H9 (cell line): ENCODE results near the gene MCRIP1. TPM values are rescaled to one million over a fixed set of nuclear protein-coding genes. Genes with fewer than 3 reads are reported as not detected.

Source experiments
- DNase-seq: peaks from one replicate; pipeline ENCODE4 v3.0.0-alpha.2; 2017
- H2AFZ ChIP-seq: one replicate; pipeline ENCODE4 v1.6.1; 2013; ENCODE audit warnings: mild to moderate bottlenecking, low read length, control low read depth, moderate library complexity
- H2AK5ac ChIP-seq: 2 replicates; pipeline ENCODE4 v1.6.1; 2013; ENCODE audit warnings: low read length, control low read depth, mixed read lengths; ENCODE audit not compliant: insufficient read length
- H2BK120ac ChIP-seq: one replicate; pipeline ENCODE4 v1.6.1; 2013; ENCODE audit warnings: low read depth, mild to moderate bottlenecking, low read length, control low read depth, inconsistent platforms; ENCODE audit not compliant: poor library complexity, severe bottlenecking
- H2BK12ac ChIP-seq: 2 replicates; pipeline ENCODE4 v1.6.1; 2013; ENCODE audit warnings: low read length, control low read depth, mixed read lengths, low read depth; ENCODE audit not compliant: insufficient read length
- H2BK15ac ChIP-seq: 2 replicates; pipeline ENCODE4 v1.6.1; 2013; ENCODE audit warnings: low read depth, low read length, control low read depth
- H2BK20ac ChIP-seq: one replicate; pipeline ENCODE4 v1.6.1; 2013; ENCODE audit warnings: low read depth, mild to moderate bottlenecking, low read length, control low read depth, inconsistent platforms; ENCODE audit not compliant: poor library complexity, severe bottlenecking
- H2BK5ac ChIP-seq: 2 replicates; pipeline ENCODE4 v1.6.1; 2013; ENCODE audit warnings: low read length, control low read depth, mixed read lengths; ENCODE audit not compliant: insufficient read length
- H3K14ac ChIP-seq: 2 replicates; pipeline ENCODE4 v1.6.1; 2013; ENCODE audit warnings: low read length, control low read depth; ENCODE audit not compliant: insufficient read depth
- H3K18ac ChIP-seq: 2 replicates; pipeline ENCODE4 v1.6.1; 2013; ENCODE audit warnings: low read depth, mild to moderate bottlenecking, mixed read lengths, low read length, control low read depth; ENCODE audit not compliant: insufficient read length
- H3K23ac ChIP-seq: 2 replicates; pipeline ENCODE4 v1.6.1; 2013; ENCODE audit warnings: low read length, control low read depth, mixed read lengths, low read depth; ENCODE audit not compliant: insufficient read length
- H3K23me2 ChIP-seq: 2 replicates; pipeline ENCODE4 v1.6.1; 2013; ENCODE audit warnings: low read depth, mild to moderate bottlenecking, mixed read lengths, low read length, control low read depth; ENCODE audit not compliant: insufficient read length, poor library complexity, severe bottlenecking
- H3K27ac ChIP-seq: 2 replicates; pipeline ENCODE4 v1.5.1; 2013; ENCODE audit warnings: low read length, control low read depth, mixed read lengths, low read depth; ENCODE audit not compliant: insufficient read length
- H3K27me3 ChIP-seq: 2 replicates; pipeline ENCODE4 v1.6.1; 2013; ENCODE audit warnings: low read length, control low read depth, inconsistent platforms; ENCODE audit not compliant: insufficient read depth
- H3K4ac ChIP-seq: 2 replicates; pipeline ENCODE4 v1.6.1; 2013; ENCODE audit warnings: low read depth, mild to moderate bottlenecking, control low read depth, inconsistent platforms, low read length, moderate library complexity
- H3K4me1 ChIP-seq: 2 replicates; pipeline ENCODE4 v1.6.1; 2013; ENCODE audit warnings: low read length, control low read depth, inconsistent platforms; ENCODE audit not compliant: insufficient read depth
- H3K4me2 ChIP-seq: 2 replicates; pipeline ENCODE4 v1.6.1; 2013; ENCODE audit warnings: low read length, control low read depth, mixed read lengths; ENCODE audit not compliant: insufficient read length, insufficient read depth
- H3K56ac ChIP-seq: 2 replicates; pipeline ENCODE4 v1.6.1; 2013; ENCODE audit warnings: low read depth, mild to moderate bottlenecking, mixed read lengths, low read length, control low read depth; ENCODE audit not compliant: insufficient read length
- H3K79me1 ChIP-seq: 2 replicates; pipeline ENCODE4 v1.6.1; 2013; ENCODE audit warnings: low read depth, mild to moderate bottlenecking, moderate library complexity, low read length, control low read depth, inconsistent platforms; ENCODE audit not compliant: insufficient read depth, poor library complexity, severe bottlenecking
- H3K79me2 ChIP-seq: 2 replicates; pipeline ENCODE4 v1.6.1; 2013; ENCODE audit warnings: low read length, control low read depth, inconsistent platforms; ENCODE audit not compliant: insufficient read depth
- H3K9ac ChIP-seq: 2 replicates; pipeline ENCODE4 v1.6.1; 2013; ENCODE audit warnings: low read length, control low read depth, mixed read lengths; ENCODE audit not compliant: insufficient read length; ENCODE audit errors: extremely low read depth
- H3K9me3 ChIP-seq: one replicate; pipeline ENCODE4 v1.6.1; 2013; ENCODE audit warnings: low read depth, low read length, inconsistent platforms; ENCODE audit not compliant: control insufficient read depth
- H3T11ph ChIP-seq: one replicate; pipeline ENCODE4 v1.6.1; 2013; ENCODE audit warnings: mild to moderate bottlenecking, low read length, control low read depth, inconsistent platforms
- H4K20me1 ChIP-seq: one replicate; pipeline ENCODE4 v1.6.1; 2013; ENCODE audit not compliant: control insufficient read depth, insufficient read length, insufficient read depth
- H4K5ac ChIP-seq: 2 replicates; pipeline ENCODE4 v1.6.1; 2013; ENCODE audit warnings: low read depth, mild to moderate bottlenecking, mixed read lengths, low read length, control low read depth; ENCODE audit not compliant: insufficient read length
- H4K8ac ChIP-seq: replicated peaks from 2 replicates; pipeline ENCODE4 v1.6.1; 2013; ENCODE audit warnings: low read length, control low read depth, mixed read lengths, low read depth; ENCODE audit not compliant: insufficient read length
- H4K91ac ChIP-seq: 2 replicates; pipeline ENCODE4 v1.6.1; 2013; ENCODE audit warnings: low read depth, mild to moderate bottlenecking, moderate library complexity, mixed read lengths, low read length, control low read depth; ENCODE audit not compliant: insufficient read length
- H3K27ac Mint-ChIP-seq, 3 experiments: 2 replicates in 2 of 3; 3 replicates in 1 of 3; pipeline ENCODE4 v1.8.0; 2020 to 2021; ENCODE audit warnings: mixed read lengths in 3 of 3, mild to moderate bottlenecking in 1 of 3, moderate library complexity in 1 of 3
- H3K27me3 Mint-ChIP-seq: 2 replicates; pipeline ENCODE4 v1.8.0; 2021; ENCODE audit warnings: low read depth, mild to moderate bottlenecking, moderate library complexity, mixed read lengths
- H3K36me3 Mint-ChIP-seq, 3 experiments: 2 replicates in 2 of 3; 3 replicates in 1 of 3; pipeline ENCODE4 v1.8.0; 2020 to 2021; ENCODE audit warnings: low read depth in 3 of 3, mixed read lengths in 3 of 3; ENCODE audit not compliant: insufficient read depth in 1 of 3
- H3K4me1 Mint-ChIP-seq, 2 experiments: 2 replicates each; pipeline ENCODE4 v1.8.0; 2020; ENCODE audit warnings: mixed read lengths in 2 of 2
- H3K4me3 Mint-ChIP-seq, 2 experiments: 2 replicates in 1 of 2; 3 replicates in 1 of 2; pipeline ENCODE4 v1.8.0; 2020 to 2021; ENCODE audit warnings: mild to moderate bottlenecking in 2 of 2, mixed read lengths in 2 of 2, moderate library complexity in 1 of 2
- H3K9me3 Mint-ChIP-seq, 2 experiments: 2 replicates in 1 of 2; 3 replicates in 1 of 2; pipeline ENCODE4 v1.8.0; 2020; ENCODE audit warnings: mild to moderate bottlenecking in 2 of 2, mixed read lengths in 2 of 2, moderate library complexity in 1 of 2
- WGBS: extraction: QIAGEN DNeasy Blood & Tissue Kit; methylation state at CpG from one replicate; pipeline ENCODE4 v1.1.7; 2013; ENCODE audit warnings: missing lambda C conversion rate, low lambda C conversion rate, mixed read lengths; ENCODE audit not compliant: insufficient read length; ENCODE audit errors: extremely low coverage; 5-methylcytosine and 5-hydroxymethylcytosine counted together
- total RNA-seq: library from RNA; stranded (reverse); gene quantifications from 2 replicates; pipeline ENCODE4 v1.2.1, GENCODE V29; 2021
- TF ChIP-seq, protein P1 (sequence below): fragments of 200-600 bp; sonication (generic); conservative IDR thresholded peaks from 3 replicates; pipeline ENCODE4 v1.8.0; 2021; ENCODE audit warnings: antibody characterized with exemption, mild to moderate bottlenecking

The MCRIP1 gene
- total RNA-seq, 1 experiment from 2014 or later, result 118 TPM

DNA sequence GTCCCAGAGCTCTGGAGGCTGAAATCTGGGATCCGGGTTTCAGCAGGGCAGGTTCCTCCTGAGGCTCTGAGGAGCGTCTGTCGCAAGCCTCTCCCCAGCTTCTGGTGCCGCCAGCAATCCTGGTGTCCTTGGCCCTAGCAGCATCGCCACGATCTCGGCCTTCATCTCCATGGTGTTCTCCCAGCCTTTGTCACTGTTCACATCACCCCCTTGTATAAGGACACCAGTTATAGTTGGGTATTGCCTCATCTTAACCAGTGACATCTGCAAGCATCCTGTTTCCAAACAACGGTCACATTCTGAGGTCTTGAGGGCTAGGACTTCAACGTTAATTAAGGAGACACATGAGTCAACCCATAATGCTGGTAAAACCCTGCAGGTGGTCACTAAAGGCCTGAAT, 4.5 kb upstream of the MCRIP1 start:
- Mint-ChIP-seq H3K9me3 (no peaks in the 10 kb centered on the region), H3K27me3 (no peaks in the 10 kb centered on the region; the same call in 1 of the 2 replicates), H3K27ac (no peak overlapping the region), H3K4me1 (peaks cover 5 to 6% of the 10 kb centered on the region in 2 experiments; a peak in 3 of 4 replicates), H3K36me3 (peaks cover 0 to 6% (median 5%) of the 10 kb centered on the region in 3 experiments; a peak in 2 of 7 replicates), H3K4me3 (no peak overlapping the region; a peak in 1 of 5 replicates)
- Histone ChIP-seq H3K79me1 (no peaks in the 10 kb centered on the region), H3K4me1 (no peaks in the 10 kb centered on the region), H2BK20ac (no peak overlapping the region), H2AK5ac (no peak overlapping the region), H4K20me1 (no peaks in the 10 kb centered on the region), H3K9me3 (no peaks in the 10 kb centered on the region), H4K5ac (no peak overlapping the region), H3T11ph (no peak overlapping the region), H4K91ac (no peak overlapping the region), H3K14ac (no peak overlapping the region), H2AFZ (no peak overlapping the region), H3K27me3 (no peaks in the 10 kb centered on the region), H2BK15ac (no peak overlapping the region), H2BK12ac (no peak overlapping the region), H2BK5ac (no peak overlapping the region), H3K27ac (no peak overlapping the region), H3K18ac (no peak overlapping the region), H3K9ac (no peak overlapping the region), H3K23me2 (peaks cover 9% of the 10 kb centered on the region), H3K23ac (no peak overlapping the region), H2BK120ac (no peak overlapping the region), H3K79me2 (peaks cover 2% of the 10 kb centered on the region; the same call in 1 of the 2 replicates), H3K4ac (no peak overlapping the region), H3K4me2 (no peak overlapping the region), H3K56ac (no peak overlapping the region), H4K8ac (peak overlapping the region; percentile 32)
- no CpG with 5 or more reads among the region's 9 CpGs for WGBS
- TF ChIP-seq, protein P1, sequence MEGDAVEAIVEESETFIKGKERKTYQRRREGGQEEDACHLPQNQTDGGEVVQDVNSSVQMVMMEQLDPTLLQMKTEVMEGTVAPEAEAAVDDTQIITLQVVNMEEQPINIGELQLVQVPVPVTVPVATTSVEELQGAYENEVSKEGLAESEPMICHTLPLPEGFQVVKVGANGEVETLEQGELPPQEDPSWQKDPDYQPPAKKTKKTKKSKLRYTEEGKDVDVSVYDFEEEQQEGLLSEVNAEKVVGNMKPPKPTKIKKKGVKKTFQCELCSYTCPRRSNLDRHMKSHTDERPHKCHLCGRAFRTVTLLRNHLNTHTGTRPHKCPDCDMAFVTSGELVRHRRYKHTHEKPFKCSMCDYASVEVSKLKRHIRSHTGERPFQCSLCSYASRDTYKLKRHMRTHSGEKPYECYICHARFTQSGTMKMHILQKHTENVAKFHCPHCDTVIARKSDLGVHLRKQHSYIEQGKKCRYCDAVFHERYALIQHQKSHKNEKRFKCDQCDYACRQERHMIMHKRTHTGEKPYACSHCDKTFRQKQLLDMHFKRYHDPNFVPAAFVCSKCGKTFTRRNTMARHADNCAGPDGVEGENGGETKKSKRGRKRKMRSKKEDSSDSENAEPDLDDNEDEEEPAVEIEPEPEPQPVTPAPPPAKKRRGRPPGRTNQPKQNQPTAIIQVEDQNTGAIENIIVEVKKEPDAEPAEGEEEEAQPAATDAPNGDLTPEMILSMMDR, result no peak
- no peak for DNase-seq
